CD14-positive monocyte (primary cell): ENCODE results near the gene PEA15. TPM values are rescaled to one million over a fixed set of nuclear protein-coding genes. Genes with fewer than 3 reads are reported as not detected.

Experiments used
- DNase-seq, 3 donors: peaks; one replicate each; pipeline ENCODE4 v3.0.0-alpha.2; 2011 to 2022
- H2AFZ ChIP-seq: 2 replicates; pipeline ENCODE4 v1.6.0; 2012; ENCODE audit warnings: mild to moderate bottlenecking, low read depth, low read length, inconsistent platforms; ENCODE audit not compliant: insufficient read depth, poor library complexity, severe bottlenecking
- H3K27ac ChIP-seq, 2 donors: 1 replicate in 1 of 2; 2 replicates in 1 of 2; pipeline ENCODE4 v1.5.1; 2012 to 2013; ENCODE audit warnings: low read length in 2 of 2, control low read depth in 1 of 2, inconsistent platforms in 1 of 2, low read depth in 1 of 2, mild to moderate bottlenecking in 1 of 2
- H3K27me3 ChIP-seq, 2 donors: one replicate each; pipeline versions ENCODE4 v1.6.0 to v1.6.1; 2011 to 2013; ENCODE audit warnings: low read length in 2 of 2; ENCODE audit not compliant: control insufficient read depth in 2 of 2, insufficient read depth in 2 of 2
- H3K36me3 ChIP-seq, 2 donors: replicated peaks in 1 of 2; 1 replicate in 1 of 2; 2 replicates in 1 of 2; pipeline versions ENCODE4 v1.5.1 to v1.6.1; 2012 to 2013; ENCODE audit warnings: low read length in 2 of 2, control low read depth in 1 of 2, inconsistent platforms in 1 of 2, mild to moderate bottlenecking in 1 of 2; ENCODE audit not compliant: insufficient read depth in 2 of 2, control insufficient read depth in 1 of 2
- H3K4me1 ChIP-seq, 2 donors: 1 replicate in 1 of 2; 2 replicates in 1 of 2; pipeline versions ENCODE4 v1.5.1 to v1.6.1; 2012 to 2013; ENCODE audit warnings: low read length in 2 of 2, control low read depth in 1 of 2, inconsistent platforms in 1 of 2, mild to moderate bottlenecking in 1 of 2, moderate library complexity in 1 of 2; ENCODE audit not compliant: insufficient read depth in 2 of 2, control insufficient read depth in 1 of 2
- H3K4me2 ChIP-seq: replicated peaks from 2 replicates; pipeline ENCODE3; 2012; ENCODE audit warnings: low read length, moderate library complexity, mild to moderate bottlenecking; ENCODE audit not compliant: poor library complexity, severe bottlenecking; ENCODE audit errors: extremely low read depth
- H3K4me3 ChIP-seq, 3 experiments: fragments of 200-600 bp in 1 of 3; sonication (generic) in 1 of 3; replicated peaks in 1 of 3; 1 replicate in 2 of 3; 2 replicates in 1 of 3; pipeline ENCODE4 v1.5.1; 2011 to 2013; ENCODE audit warnings: low read length in 3 of 3, mild to moderate bottlenecking in 3 of 3, control low read depth in 2 of 3, low read depth in 2 of 3, inconsistent platforms in 1 of 3, moderate library complexity in 1 of 3
- H3K79me2 ChIP-seq: 2 replicates; pipeline ENCODE4 v1.6.0; 2012; ENCODE audit warnings: mild to moderate bottlenecking, control low read depth, inconsistent platforms, low read length, moderate library complexity; ENCODE audit not compliant: insufficient read depth
- H3K9ac ChIP-seq: 2 replicates; pipeline ENCODE4 v1.6.0; 2017; ENCODE audit warnings: low read length, mild to moderate bottlenecking; ENCODE audit not compliant: insufficient read depth, poor library complexity, severe bottlenecking
- H3K9me3 ChIP-seq, 2 donors: replicated peaks in 1 of 2; 1 replicate in 1 of 2; 2 replicates in 1 of 2; pipeline versions ENCODE4 v1.5.1 to v1.6.1; 2012 to 2013; ENCODE audit warnings: low read length in 2 of 2, control low read depth in 1 of 2; ENCODE audit not compliant: control insufficient read depth in 1 of 2, insufficient read depth in 1 of 2
- H4K20me1 ChIP-seq: 2 replicates; pipeline ENCODE4 v1.6.0; 2012; ENCODE audit warnings: mild to moderate bottlenecking, low read length, control low read depth, moderate library complexity; ENCODE audit not compliant: insufficient read depth
- H3K27ac Mint-ChIP-seq, 7 donors: one replicate each; pipeline ENCODE4 v1.8.0; 2020; ENCODE audit warnings: mild to moderate bottlenecking in 7 of 7, mixed read lengths in 7 of 7, moderate library complexity in 6 of 7, inconsistent platforms in 2 of 7
- H3K27me3 Mint-ChIP-seq, 3 donors: one replicate each; pipeline ENCODE4 v1.8.0; 2021 to 2022; ENCODE audit warnings: low read depth in 3 of 3, mild to moderate bottlenecking in 3 of 3, mixed read lengths in 3 of 3, moderate library complexity in 3 of 3, inconsistent platforms in 1 of 3
- H3K36me3 Mint-ChIP-seq, 2 donors: one replicate each; pipeline ENCODE4 v1.8.0; 2020; ENCODE audit warnings: mixed read lengths in 2 of 2, inconsistent platforms in 1 of 2, mild to moderate bottlenecking in 1 of 2
- H3K4me1 Mint-ChIP-seq: one replicate; pipeline ENCODE4 v1.8.0; 2020; ENCODE audit warnings: mild to moderate bottlenecking, mixed read lengths
- H3K4me3 Mint-ChIP-seq, 2 donors: one replicate each; pipeline ENCODE4 v1.8.0; 2020; ENCODE audit warnings: mild to moderate bottlenecking in 2 of 2, mixed read lengths in 2 of 2, moderate library complexity in 1 of 2
- H3K9me3 Mint-ChIP-seq, 7 donors: one replicate each; pipeline ENCODE4 v1.8.0; 2020 to 2022; ENCODE audit warnings: mixed read lengths in 7 of 7, mild to moderate bottlenecking in 6 of 7, moderate library complexity in 6 of 7, inconsistent platforms in 2 of 7
- WGBS: methylation state at CpG from one replicate; pipeline ENCODE4 v1.1.5; 2013; ENCODE audit warnings: missing lambda C conversion rate; ENCODE audit not compliant: insufficient coverage; 5-methylcytosine and 5-hydroxymethylcytosine counted together
- intact Hi-C, 2 donors: fragments of 100-400 bp; cut with micrococcal nuclease; formaldehyde crosslinking; loops; one replicate each; pipeline versions ENCODE4 v1.15.0 to v1.15.1; 2023
- polyA plus RNA-seq, 3 donors: library from polyadenylated mRNA; depleted of rRNA in 1 of 3; unstranded in 2 of 3; stranded (reverse) in 1 of 3; fragments of 300-500 nt in 2 of 3; fragments of >200 nt in 1 of 3; fragmentation: Illumina TruSeq in 2 of 3; gene quantifications; 1 replicate in 2 of 3; 2 replicates in 1 of 3; pipeline ENCODE4 v1.2.3, GENCODE V29; 2012 to 2021
- TF ChIP-seq, protein P1 (sequence below): fragments of 200-600 bp; IDR thresholded peaks from one replicate; pipeline ENCODE4 v1.8.0; 2022; ENCODE audit warnings: antibody characterized with exemption, mild to moderate bottlenecking

PEA15 gene
- polyA plus RNA-seq, 3 donors, result 23.6 to 163 (median 38.1) TPM

DNA sequence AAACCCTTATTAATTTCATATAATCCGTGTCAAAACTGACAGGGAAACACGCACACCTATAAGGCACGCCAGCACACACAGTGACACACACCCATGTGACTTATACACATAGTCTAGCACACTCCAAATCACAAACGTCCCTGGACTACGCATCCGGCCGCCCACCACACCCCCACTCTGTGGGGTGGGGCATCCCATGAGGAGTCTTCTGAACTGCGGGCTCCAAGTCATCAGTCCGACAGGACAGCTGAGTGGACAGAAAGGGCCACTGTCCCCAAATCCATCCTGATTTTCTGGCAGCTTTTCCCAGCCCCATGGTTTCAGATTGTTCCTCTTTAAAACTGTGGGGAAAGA is 829 bp downstream of the PEA15 start:
- Histone ChIP-seq H3K4me1 (peaks cover 29 to 36% of the 10 kb centered on the region in 2 donors), H3K36me3 (peaks cover 13 to 38% of the 10 kb centered on the region in 2 donors), H3K9ac (peak overlapping the region; percentile 92), H3K4me3 (peak overlapping the region; percentile 57 to 90 (median 86)), H3K27me3 (no peaks in the 10 kb centered on the region), H4K20me1 (peaks cover 46% of the 10 kb centered on the region), H3K79me2 (peaks cover 3% of the 10 kb centered on the region), H3K9me3 (no peaks in the 10 kb centered on the region), H2AFZ (peak overlapping the region; percentile 88), H3K27ac (peak overlapping the region in 1 of 2 donors; percentile 95), H3K4me2 (peak overlapping the region; percentile 92)
- WGBS, result 20% methylated on average over 1 of the region's 9 CpGs
- peak overlapping the region in 5 of 7 donors; percentile 35 to 92 (median 73) for H3K27ac Mint-ChIP-seq
- peaks cover 34 to 40% of the 10 kb centered on the region in 2 donors for H3K36me3 Mint-ChIP-seq
- H3K27me3 Mint-ChIP-seq, result peaks cover 0 to 3% (median 0%) of the 10 kb centered on the region in 3 donors
- H3K4me3 Mint-ChIP-seq, result peak overlapping the region; percentile 94 to 97
- no peaks in the 10 kb centered on the region for H3K9me3 Mint-ChIP-seq
- DNase-seq, result peak; percentile 34 to 64 (median 41)
- TF ChIP-seq, protein P1, sequence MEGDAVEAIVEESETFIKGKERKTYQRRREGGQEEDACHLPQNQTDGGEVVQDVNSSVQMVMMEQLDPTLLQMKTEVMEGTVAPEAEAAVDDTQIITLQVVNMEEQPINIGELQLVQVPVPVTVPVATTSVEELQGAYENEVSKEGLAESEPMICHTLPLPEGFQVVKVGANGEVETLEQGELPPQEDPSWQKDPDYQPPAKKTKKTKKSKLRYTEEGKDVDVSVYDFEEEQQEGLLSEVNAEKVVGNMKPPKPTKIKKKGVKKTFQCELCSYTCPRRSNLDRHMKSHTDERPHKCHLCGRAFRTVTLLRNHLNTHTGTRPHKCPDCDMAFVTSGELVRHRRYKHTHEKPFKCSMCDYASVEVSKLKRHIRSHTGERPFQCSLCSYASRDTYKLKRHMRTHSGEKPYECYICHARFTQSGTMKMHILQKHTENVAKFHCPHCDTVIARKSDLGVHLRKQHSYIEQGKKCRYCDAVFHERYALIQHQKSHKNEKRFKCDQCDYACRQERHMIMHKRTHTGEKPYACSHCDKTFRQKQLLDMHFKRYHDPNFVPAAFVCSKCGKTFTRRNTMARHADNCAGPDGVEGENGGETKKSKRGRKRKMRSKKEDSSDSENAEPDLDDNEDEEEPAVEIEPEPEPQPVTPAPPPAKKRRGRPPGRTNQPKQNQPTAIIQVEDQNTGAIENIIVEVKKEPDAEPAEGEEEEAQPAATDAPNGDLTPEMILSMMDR, result no peak
- intact Hi-C loops, result loop anchor here in 1 of 2 donors (5.0 kb wide), 1 partner anchor 109 kb away; the partner anchor contains the start of gene IGSF8
- H3K4me1 Mint-ChIP-seq, result peaks cover 43% of the 10 kb centered on the region

DNA sequence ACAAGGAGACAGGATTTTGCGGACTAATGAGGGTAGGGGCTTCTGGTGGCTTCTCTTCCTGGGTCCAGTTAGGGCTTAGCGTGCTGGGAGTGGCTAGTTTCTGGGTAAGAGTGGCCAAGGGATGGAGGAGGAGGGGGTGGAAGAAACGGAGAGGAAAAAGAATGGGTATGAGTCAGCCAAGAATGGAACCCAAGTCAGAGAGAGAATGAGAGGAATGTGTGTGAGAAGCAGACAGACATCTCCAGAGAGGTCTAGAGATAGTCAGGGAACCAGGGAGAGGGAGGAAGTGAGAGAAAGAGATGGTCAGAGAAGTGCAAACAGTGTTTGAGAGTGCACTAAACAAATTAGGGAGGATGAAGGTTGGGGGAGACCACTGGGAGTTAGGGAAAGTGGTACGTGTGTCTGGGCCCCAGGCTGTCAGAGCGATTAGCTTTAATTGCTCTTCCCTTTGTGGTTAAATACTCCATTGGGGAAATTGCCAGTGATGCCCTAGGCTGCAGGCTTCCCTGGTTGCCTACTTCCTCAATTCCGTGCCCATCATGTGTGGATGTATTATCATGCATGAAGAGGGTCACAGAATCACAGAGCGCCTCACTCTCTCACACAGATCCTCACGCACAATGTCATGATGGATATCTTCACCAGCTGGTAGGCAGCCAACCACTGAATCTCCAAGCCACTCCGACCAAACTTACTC is 1.4 kb downstream of the PEA15 start:
- Histone ChIP-seq H4K20me1 (peaks cover 51% of the 10 kb centered on the region), H3K4me1 (peaks cover 29 to 36% of the 10 kb centered on the region in 2 donors), H3K36me3 (peaks cover 19 to 43% of the 10 kb centered on the region in 2 donors), H3K9me3 (no peaks in the 10 kb centered on the region), H3K4me3 (peak overlapping the region in 2 of 3 experiments; percentile 57 to 86), H2AFZ (no peak overlapping the region), H3K27me3 (no peaks in the 10 kb centered on the region), H3K4me2 (peak overlapping the region; percentile 92), H3K27ac (peak overlapping the region in 1 of 2 donors; percentile 95), H3K79me2 (peaks cover 3% of the 10 kb centered on the region), H3K9ac (no peak overlapping the region)
- peak overlapping the region; percentile 66 to 92 (median 85) for H3K27ac Mint-ChIP-seq
- DNase-seq, result peak; percentile 49 to 63 (median 62)
- no peaks in the 10 kb centered on the region for H3K9me3 Mint-ChIP-seq
- peaks cover 37 to 46% of the 10 kb centered on the region in 2 donors for H3K36me3 Mint-ChIP-seq
- H3K4me3 Mint-ChIP-seq, result peak overlapping the region; percentile 94 to 97
- WGBS, result 81% methylated on average over 3 of the region's 9 CpGs
- TF ChIP-seq, protein P1, result no peak
- intact Hi-C loops, result loop anchor here in 1 of 2 donors (5.0 kb wide), 1 partner anchor 109 kb away; the partner anchor contains the start of gene IGSF8
- peaks cover 43% of the 10 kb centered on the region for H3K4me1 Mint-ChIP-seq
- peaks cover 0 to 3% (median 0%) of the 10 kb centered on the region in 3 donors for H3K27me3 Mint-ChIP-seq
